GM12878 (cell line): ENCODE data around the gene PYGO2.

Experiments used
- EZH2 ChIP-seq: IDR thresholded peaks from 2 replicates; pipeline ENCODE4 v1.6.1; 2012; ENCODE audit warnings: low read depth, mild to moderate bottlenecking, control low read depth, inconsistent platforms, low read length, borderline replicate concordance; ENCODE audit not compliant: control insufficient read depth
- POLR2AphosphoS5 ChIP-seq: IDR thresholded peaks from 2 replicates; pipeline ENCODE4 v1.6.1; 2011; ENCODE audit warnings: mild to moderate bottlenecking, low read length, inconsistent platforms
- POU2F2 ChIP-seq: IDR thresholded peaks from 3 replicates; pipeline ENCODE4 v1.6.1; 2011; ENCODE audit warnings: low read depth, mild to moderate bottlenecking, low read length, borderline replicate concordance
- RB1 ChIP-seq: fragments of 450-650 bp; formaldehyde crosslinking; IDR thresholded peaks from 2 replicates; pipeline ENCODE4 v1.6.1; 2017; ENCODE audit warnings: mild to moderate bottlenecking, borderline replicate concordance
- REST ChIP-seq: IDR thresholded peaks from 2 replicates; pipeline ENCODE4 v1.6.1; 2012; ENCODE audit warnings: mild to moderate bottlenecking, low read depth, low read length
- TF ChIP-seq, protein P1 (sequence below), 3 experiments: IDR thresholded peaks in 2 of 3; conservative IDR thresholded peaks in 1 of 3; 2 replicates each; pipeline ENCODE4 v1.5.1; 2011; ENCODE audit warnings: low read depth in 3 of 3, low read length in 3 of 3, mild to moderate bottlenecking in 3 of 3, control low read depth in 2 of 3, moderate library complexity in 2 of 3, inconsistent platforms in 1 of 3, mixed read lengths in 1 of 3; ENCODE audit not compliant: control insufficient read depth in 2 of 3, insufficient read depth in 1 of 3; ENCODE audit errors: extremely low read depth in 1 of 3

DNA sequence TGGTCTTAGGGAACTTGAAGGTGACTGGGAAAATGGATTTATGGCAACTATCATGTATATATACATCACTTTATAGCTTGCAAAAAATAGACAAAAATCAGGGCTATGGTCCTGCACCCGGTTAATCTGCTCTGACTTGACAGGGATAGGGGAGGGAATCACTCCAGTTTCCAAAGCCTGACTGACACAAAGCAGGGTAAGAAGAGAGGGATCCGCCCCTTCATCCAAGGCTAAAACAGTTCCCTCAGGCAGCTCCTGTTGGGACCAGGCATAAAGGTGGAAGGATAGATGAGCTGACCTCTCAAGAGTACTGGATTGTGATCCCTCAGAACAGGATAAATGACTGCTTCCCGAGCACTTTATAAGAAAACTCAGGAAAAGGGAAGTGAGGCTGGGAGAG, 7.0 kb downstream of the PYGO2 start:
- TF ChIP-seq RB1 (no peak), POU2F2 (no peak), EZH2 (no peak), REST (no peak), POLR2AphosphoS5 (no peak)
- TF ChIP-seq, protein P1, sequence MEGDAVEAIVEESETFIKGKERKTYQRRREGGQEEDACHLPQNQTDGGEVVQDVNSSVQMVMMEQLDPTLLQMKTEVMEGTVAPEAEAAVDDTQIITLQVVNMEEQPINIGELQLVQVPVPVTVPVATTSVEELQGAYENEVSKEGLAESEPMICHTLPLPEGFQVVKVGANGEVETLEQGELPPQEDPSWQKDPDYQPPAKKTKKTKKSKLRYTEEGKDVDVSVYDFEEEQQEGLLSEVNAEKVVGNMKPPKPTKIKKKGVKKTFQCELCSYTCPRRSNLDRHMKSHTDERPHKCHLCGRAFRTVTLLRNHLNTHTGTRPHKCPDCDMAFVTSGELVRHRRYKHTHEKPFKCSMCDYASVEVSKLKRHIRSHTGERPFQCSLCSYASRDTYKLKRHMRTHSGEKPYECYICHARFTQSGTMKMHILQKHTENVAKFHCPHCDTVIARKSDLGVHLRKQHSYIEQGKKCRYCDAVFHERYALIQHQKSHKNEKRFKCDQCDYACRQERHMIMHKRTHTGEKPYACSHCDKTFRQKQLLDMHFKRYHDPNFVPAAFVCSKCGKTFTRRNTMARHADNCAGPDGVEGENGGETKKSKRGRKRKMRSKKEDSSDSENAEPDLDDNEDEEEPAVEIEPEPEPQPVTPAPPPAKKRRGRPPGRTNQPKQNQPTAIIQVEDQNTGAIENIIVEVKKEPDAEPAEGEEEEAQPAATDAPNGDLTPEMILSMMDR (IDR thresholded peaks at IDR 0.05 in 2 of 3, conservative IDR thresholded peaks at IDR 0.05 in 1 of 3; ENCODE audit: control insufficient read depth in 2 of 3, extremely low read depth in 1 of 3, insufficient read depth in 1 of 3, low read depth in 3 of 3, low read length in 3 of 3): no peak
